HG02970 (cell line): ENCODE results near the gene GRB10.
"Not testable (repeated sequence)": the region's sequence is repeated elsewhere in the genome, so short reads cannot be mapped to it uniquely, and the experiment has no call there.

Source experiments
- ATAC-seq: cut with Tn5 transposase; IDR thresholded peaks from one replicate; pipeline ENCODE4 v1.9.1; 2021; ENCODE audit warnings: mild to moderate bottlenecking, moderate library complexity, moderate number of reproducible peaks; ENCODE audit not compliant: unreplicated experiment, low FRiP score

The GRB10 gene

GRCh38 chr7:50594734-50595485 is 187.8 kb downstream of the GRB10 start:
- peak; percentile 49 for ATAC-seq

- no peak for ATAC-seq
Measured at GRCh38 chr7:50594136-50594535, 188.6 kb downstream of the GRB10 start.

GRCh38 chr7:50592940-50593339 is 189.8 kb downstream of the GRB10 start:
- no peak for ATAC-seq

GRCh38 chr7:50591480-50592438 is 190.9 kb downstream of the GRB10 start:
- no peak for ATAC-seq

GRCh38 chr7:50591098-50591479 is 191.6 kb downstream of the GRB10 start:
- no peak for ATAC-seq

GRCh38 chr7:50590535-50590934 is 192.2 kb downstream of the GRB10 start:
- ATAC-seq = no peak

- no peak for ATAC-seq
Measured at GRCh38 chr7:50589364-50589763, 193.3 kb downstream of the GRB10 start.

GRCh38 chr7:50588937-50589336 is 193.8 kb downstream of the GRB10 start:
- no peak for ATAC-seq

GRCh38 chr7:50587737-50588136 is 195.0 kb downstream of the GRB10 start:
- ATAC-seq = no peak

- ATAC-seq = no peak
Measured at GRCh38 chr7:50584793-50585408, 197.8 kb downstream of the GRB10 start.

GRCh38 chr7:50584386-50584785 is 198.3 kb downstream of the GRB10 start:
- no peak for ATAC-seq

- not testable (repeated sequence) for ATAC-seq
Measured at GRCh38 chr7:50583295-50583694, 199.4 kb downstream of the GRB10 start.

GRCh38 chr7:50582271-50582670 is 200.4 kb downstream of the GRB10 start:
- not testable (repeated sequence) for ATAC-seq

GRCh38 chr7:50580666-50581065 is 202.0 kb downstream of the GRB10 start:
- ATAC-seq = not testable (repeated sequence)

GRCh38 chr7:50580057-50580456 is 202.6 kb downstream of the GRB10 start:
- no peak for ATAC-seq

GRCh38 chr7:50578105-50578504 is 204.6 kb downstream of the GRB10 start:
- not testable (repeated sequence) for ATAC-seq

- no peak for ATAC-seq
Measured at GRCh38 chr7:50577569-50577968, 205.1 kb downstream of the GRB10 start.

- not testable (repeated sequence) for ATAC-seq
Measured at GRCh38 chr7:50576388-50576787, 206.3 kb downstream of the GRB10 start.

GRCh38 chr7:50567715-50568261 is 214.9 kb downstream of the GRB10 start:
- ATAC-seq = no peak

- ATAC-seq = no peak
Measured at GRCh38 chr7:50565977-50566376, 216.7 kb downstream of the GRB10 start.

- ATAC-seq = no peak
Measured at GRCh38 chr7:50565559-50565916, 217.2 kb downstream of the GRB10 start.
